Activated CD4-positive, alpha-beta T cell treated with anti-CD3 and anti-CD28 coated beads, Interleukin-2, amount 10 ng/mL, durations not matched to agents 7 days and 5 days (primary cell): ENCODE measurements around the gene MEGF11. TPM values are rescaled to one million over a fixed set of nuclear protein-coding genes. Genes with fewer than 3 reads are reported as not detected.

Source experiments
- CTCF ChIA-PET: fragments of 350-600 bp; sonication (Branson Sonifier 250); formaldehyde crosslinking; loops from one replicate; lab custom pipeline; 2021; ENCODE audit warnings: antibody characterized with exemption; lab: Charles Lee
- POLR2A ChIA-PET: fragments of 350-600 bp; sonication (Branson Sonifier 250); formaldehyde crosslinking; loops from one replicate; lab custom pipeline; 2021; ENCODE audit warnings: antibody characterized with exemption; lab: Charles Lee
- DNase-seq: peaks from one replicate; pipeline ENCODE4 v3.0.0-alpha.2; 2020
- H3K27ac Mint-ChIP-seq: one replicate; pipeline ENCODE4 v1.8.0; 2021; ENCODE audit warnings: mild to moderate bottlenecking, moderate library complexity, mixed read lengths
- H3K27me3 Mint-ChIP-seq: one replicate; pipeline ENCODE4 v1.8.0; 2021; ENCODE audit warnings: mixed read lengths
- H3K36me3 Mint-ChIP-seq: one replicate; pipeline ENCODE4 v1.8.0; 2021; ENCODE audit warnings: low read depth, mixed read lengths
- H3K4me1 Mint-ChIP-seq: one replicate; pipeline ENCODE4 v1.8.0; 2021; ENCODE audit warnings: mixed read lengths
- H3K4me3 Mint-ChIP-seq: one replicate; pipeline ENCODE4 v1.8.0; 2021; ENCODE audit warnings: mild to moderate bottlenecking, moderate library complexity, mixed read lengths
- H3K9me3 Mint-ChIP-seq: one replicate; pipeline ENCODE4 v1.8.0; 2021; ENCODE audit warnings: mixed read lengths
- total RNA-seq, 2 experiments: library from RNA; stranded (reverse); gene quantifications; one replicate each; pipeline ENCODE4 v1.2.3, GENCODE V29; 2021

The MEGF11 gene
- total RNA-seq, 2 experiments from 2014 or later = not detected

DNA sequence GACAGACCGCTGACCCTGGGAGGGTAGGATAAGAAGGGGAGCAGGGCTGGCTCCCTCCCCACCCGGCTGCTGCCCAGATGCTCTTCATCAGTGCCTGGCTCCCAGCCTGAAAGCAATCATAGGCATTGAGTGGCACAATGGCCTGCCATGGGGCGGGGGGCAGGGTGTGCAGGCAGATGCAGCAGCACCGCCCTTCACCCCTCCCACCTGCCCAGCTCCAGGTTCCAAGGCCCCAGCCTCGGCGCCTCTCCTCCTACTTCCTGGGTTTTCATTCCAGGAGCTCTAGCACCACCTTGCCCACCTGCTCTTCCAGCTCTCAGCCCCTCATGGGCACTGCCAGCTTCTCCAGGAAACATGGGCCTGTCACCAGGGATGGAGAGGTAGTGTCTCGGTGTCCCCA, 101.7 kb downstream of the MEGF11 start:
- DNase-seq = no peak
- no peaks in the 10 kb centered on the region for H3K9me3 Mint-ChIP-seq
- no peak overlapping the region for H3K27ac Mint-ChIP-seq
- no peaks in the 10 kb centered on the region for H3K36me3 Mint-ChIP-seq
- H3K4me1 Mint-ChIP-seq = no peaks in the 10 kb centered on the region
- no peak overlapping the region for H3K4me3 Mint-ChIP-seq
- H3K27me3 Mint-ChIP-seq = peaks cover 3% of the 10 kb centered on the region
- ChIA-PET CTCF (no interaction called here), POLR2A (no interaction called here)

DNA sequence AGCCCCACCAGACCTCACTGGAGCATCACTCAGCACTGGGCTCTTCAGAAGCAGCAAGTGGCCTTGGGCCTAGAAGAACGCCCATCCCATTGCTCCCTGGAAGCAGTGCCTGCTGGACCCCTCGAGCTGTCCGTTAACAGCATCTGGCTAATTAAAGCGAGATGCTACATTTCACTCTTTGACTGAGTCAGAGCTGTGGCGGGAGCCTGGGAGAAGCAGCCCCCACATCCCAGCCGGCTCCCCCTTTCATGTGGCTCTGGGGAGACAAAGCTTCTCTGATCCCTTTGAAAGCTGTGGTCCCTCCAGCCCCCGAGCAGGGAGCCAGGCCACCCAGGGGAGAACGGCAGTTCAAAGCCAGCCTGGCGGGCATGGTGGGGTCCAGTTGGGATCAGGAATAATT, 103.7 kb downstream of the MEGF11 start:
- no peaks in the 10 kb centered on the region for H3K4me1 Mint-ChIP-seq
- no peak overlapping the region for H3K27ac Mint-ChIP-seq
- H3K27me3 Mint-ChIP-seq = peaks cover 6% of the 10 kb centered on the region
- CTCF ChIA-PET = no interaction called here
- H3K4me3 Mint-ChIP-seq = no peak overlapping the region
- POLR2A ChIA-PET = no interaction called here
- no peaks in the 10 kb centered on the region for H3K36me3 Mint-ChIP-seq
- H3K9me3 Mint-ChIP-seq = no peaks in the 10 kb centered on the region
- no peak for DNase-seq

DNA sequence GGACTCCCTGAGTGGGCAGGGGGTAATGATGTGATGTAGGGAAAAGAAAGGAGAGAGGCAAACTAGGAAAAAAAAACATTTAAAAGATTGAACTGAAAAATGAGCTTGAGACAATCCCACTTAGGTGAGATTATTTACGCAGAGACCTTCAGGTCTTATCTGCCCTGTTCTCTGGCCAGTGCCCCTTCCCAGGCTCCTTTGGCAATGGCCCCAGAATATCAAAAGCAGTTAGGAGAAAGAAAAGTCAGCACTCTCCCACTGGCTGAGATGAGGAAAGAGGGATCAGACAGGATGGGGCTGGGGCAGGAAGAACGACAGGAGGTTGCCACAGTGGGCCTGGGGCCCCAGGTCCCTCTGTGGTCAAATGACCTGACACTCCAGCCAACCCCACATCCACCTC, 105.4 kb downstream of the MEGF11 start:
- Mint-ChIP-seq H3K27me3 (peaks cover 6% of the 10 kb centered on the region), H3K36me3 (no peaks in the 10 kb centered on the region)
- CTCF ChIA-PET = no interaction called here

DNA sequence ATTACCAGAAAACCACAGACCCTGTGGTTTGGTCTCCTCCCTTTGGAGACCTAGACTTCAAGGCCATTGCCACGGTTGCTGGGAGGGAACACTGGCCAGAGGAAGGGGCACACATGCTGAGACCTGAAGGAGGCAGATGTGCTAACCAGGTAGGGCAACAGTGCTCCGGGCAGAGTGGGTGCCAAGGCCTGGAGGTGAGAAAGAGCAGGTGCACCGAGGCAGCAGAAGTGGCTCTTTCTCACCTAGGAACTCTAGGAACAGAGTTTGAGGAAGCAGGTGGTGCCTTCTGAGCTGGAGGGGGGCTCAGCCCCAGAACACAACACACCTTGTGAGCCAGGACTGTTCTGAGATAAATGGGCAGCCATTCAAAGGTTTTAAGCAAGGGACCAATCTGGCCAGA, 106.1 kb downstream of the MEGF11 start:
- Mint-ChIP-seq H3K27me3 (peaks cover 6% of the 10 kb centered on the region), H3K4me3 (no peak overlapping the region), H3K9me3 (no peaks in the 10 kb centered on the region), H3K36me3 (no peaks in the 10 kb centered on the region), H3K27ac (no peak overlapping the region), H3K4me1 (no peaks in the 10 kb centered on the region)
- no peak for DNase-seq
- POLR2A ChIA-PET = no interaction called here
- CTCF ChIA-PET = no interaction called here

More for the DNA sequence above, 105.4 kb downstream of the MEGF11 start:
- Mint-ChIP-seq H3K27ac (no peak overlapping the region), H3K4me1 (no peaks in the 10 kb centered on the region), H3K9me3 (no peaks in the 10 kb centered on the region), H3K4me3 (no peak overlapping the region)
- DNase-seq = no peak
- POLR2A ChIA-PET = no interaction called here

DNA sequence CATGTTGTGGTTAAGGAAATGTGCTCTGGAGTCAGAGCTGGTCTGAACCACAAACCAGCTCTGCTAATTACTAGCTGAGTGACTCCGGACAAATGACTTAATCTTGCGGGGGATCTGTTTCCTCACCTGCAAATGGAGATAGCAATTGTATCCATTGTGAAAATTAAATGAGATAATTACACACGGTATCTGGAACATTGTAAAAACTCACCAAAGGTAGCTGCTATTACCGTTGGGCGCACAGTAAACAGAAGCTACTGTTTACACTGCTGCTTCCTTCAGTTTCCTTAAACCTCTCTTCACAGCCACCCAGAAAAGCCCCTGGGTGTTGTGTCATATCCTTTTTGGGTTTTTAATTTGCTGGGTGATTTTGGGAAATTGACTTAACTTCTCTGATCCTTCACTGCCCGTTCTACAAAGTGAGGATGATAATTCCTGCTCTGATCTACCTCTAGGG, 107.8 kb downstream of the MEGF11 start:
- no peak for DNase-seq
- POLR2A ChIA-PET = interaction anchor here (0.6 kb wide), 2 partner anchors 50 to 208 kb away, joined by 5 to 6 read pairs; no protein-coding TSS in a partner anchor
- CTCF ChIA-PET = interaction anchor here (0.7 to 0.8 kb wide), 2 partner anchors 12 to 21 kb away, joined by 3 to 4 read pairs; no protein-coding TSS in a partner anchor
- Mint-ChIP-seq H3K4me1 (no peaks in the 10 kb centered on the region), H3K27me3 (peaks cover 3% of the 10 kb centered on the region), H3K36me3 (no peaks in the 10 kb centered on the region), H3K9me3 (no peaks in the 10 kb centered on the region), H3K27ac (no peak overlapping the region), H3K4me3 (no peak overlapping the region)

DNA sequence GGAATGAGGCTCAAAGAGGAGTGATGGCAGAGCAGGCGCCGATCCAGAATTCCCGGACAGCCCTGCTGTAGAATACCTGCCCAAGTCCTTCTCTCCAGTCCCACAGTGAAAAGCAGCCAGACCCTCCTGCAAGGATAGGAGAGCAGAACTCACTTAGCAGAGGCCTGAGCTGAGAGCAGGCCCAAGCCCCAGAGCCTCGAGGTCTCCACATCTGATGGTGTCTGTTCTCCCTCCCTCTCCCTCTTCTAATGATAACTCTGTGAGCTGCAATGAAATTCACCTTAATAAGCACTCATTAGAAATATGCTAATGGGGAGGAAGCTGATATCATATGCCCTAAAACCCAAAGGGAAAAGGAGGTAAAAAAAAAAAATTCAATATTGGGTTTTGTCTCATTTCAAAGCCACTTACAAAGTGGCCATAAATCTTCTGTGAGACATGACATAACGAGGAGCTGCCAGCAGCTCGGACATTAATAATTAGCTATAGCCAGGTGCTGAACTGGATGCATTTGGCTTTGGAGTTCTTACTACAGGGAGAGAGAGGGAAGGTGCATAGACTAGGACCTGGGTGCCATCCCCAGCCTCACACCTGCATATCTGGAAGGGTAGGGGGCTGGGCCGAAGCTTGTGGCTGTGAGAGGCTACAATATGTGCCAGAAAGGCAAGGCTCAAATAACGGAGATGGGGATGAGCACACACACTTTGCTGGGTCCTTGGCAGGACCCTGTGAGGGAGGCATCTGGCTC, 108.4 kb downstream of the MEGF11 start:
- H3K9me3 Mint-ChIP-seq = no peaks in the 10 kb centered on the region
- no peak for DNase-seq
- H3K4me3 Mint-ChIP-seq = no peak overlapping the region
- no peak overlapping the region for H3K27ac Mint-ChIP-seq
- H3K36me3 Mint-ChIP-seq = no peaks in the 10 kb centered on the region
- peaks cover 3% of the 10 kb centered on the region for H3K27me3 Mint-ChIP-seq
- ChIA-PET POLR2A (interaction anchor here (0.6 kb wide), 2 partner anchors 49 to 207 kb away, joined by 5 to 6 read pairs; no protein-coding TSS in a partner anchor), CTCF (interaction anchor here (0.7 to 0.8 kb wide), 2 partner anchors 13 to 21 kb away, joined by 3 to 4 read pairs; no protein-coding TSS in a partner anchor)
- no peaks in the 10 kb centered on the region for H3K4me1 Mint-ChIP-seq

DNA sequence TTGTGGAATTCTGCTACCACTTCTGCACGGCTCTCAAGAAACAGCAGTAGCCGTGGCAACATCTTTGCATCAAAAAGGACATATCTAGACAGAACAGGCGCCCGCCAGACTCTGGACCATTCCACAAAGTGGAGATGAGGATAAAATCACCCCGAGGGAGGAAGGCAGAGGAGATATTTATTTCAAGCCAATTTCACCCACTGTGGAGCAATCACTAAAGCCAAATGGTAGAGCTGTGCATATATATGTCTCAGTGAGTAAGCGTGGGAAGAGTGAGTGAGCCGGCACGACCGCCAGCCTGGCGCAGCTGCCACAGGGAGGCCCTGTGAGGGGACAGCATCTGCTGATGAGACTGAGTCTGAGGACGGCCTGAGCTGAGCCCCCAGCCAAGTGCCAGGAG, 111.3 kb downstream of the MEGF11 start:
- peaks cover 3% of the 10 kb centered on the region for H3K27me3 Mint-ChIP-seq
- ChIA-PET CTCF (no interaction called here), POLR2A (no interaction called here)
- no peaks in the 10 kb centered on the region for H3K9me3 Mint-ChIP-seq
- H3K4me1 Mint-ChIP-seq = no peaks in the 10 kb centered on the region
- H3K36me3 Mint-ChIP-seq = no peaks in the 10 kb centered on the region
- no peak overlapping the region for H3K4me3 Mint-ChIP-seq
- H3K27ac Mint-ChIP-seq = no peak overlapping the region
- no peak for DNase-seq

DNA sequence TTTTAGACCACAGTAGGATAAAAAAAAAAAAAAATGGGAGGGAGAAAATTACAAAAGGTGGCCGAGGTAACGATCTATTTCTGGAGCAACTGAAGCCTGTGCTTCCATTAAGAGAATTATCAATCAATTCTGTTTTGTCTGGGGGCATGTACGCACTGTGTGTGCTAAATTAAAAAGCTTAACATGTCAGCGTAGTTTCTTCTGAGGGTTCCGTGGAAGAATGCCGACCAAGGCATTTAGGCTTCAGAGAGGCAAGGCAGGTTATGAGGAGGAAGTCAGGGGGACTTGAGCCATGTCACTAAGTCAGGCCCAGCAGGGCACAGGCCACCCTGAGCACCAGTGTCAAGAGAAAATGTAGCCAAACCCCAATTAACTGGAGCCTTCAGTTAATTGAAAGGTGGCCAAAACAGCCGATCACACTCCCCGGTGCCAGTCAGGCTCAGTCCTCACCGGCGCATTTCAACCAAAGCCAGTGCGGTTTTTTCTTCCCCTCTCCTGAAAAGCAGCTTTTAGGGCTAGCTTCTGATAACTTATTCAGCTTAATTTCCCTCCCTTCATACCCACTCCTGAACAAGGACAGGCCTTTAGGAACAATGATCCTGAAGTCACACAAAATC, 113.9 kb downstream of the MEGF11 start:
- Mint-ChIP-seq H3K27me3 (no peaks in the 10 kb centered on the region), H3K4me3 (no peak overlapping the region), H3K27ac (no peak overlapping the region), H3K9me3 (no peaks in the 10 kb centered on the region), H3K4me1 (peaks cover 12% of the 10 kb centered on the region), H3K36me3 (no peaks in the 10 kb centered on the region)
- DNase-seq = no peak
- ChIA-PET CTCF (no interaction called here), POLR2A (no interaction called here)

DNA sequence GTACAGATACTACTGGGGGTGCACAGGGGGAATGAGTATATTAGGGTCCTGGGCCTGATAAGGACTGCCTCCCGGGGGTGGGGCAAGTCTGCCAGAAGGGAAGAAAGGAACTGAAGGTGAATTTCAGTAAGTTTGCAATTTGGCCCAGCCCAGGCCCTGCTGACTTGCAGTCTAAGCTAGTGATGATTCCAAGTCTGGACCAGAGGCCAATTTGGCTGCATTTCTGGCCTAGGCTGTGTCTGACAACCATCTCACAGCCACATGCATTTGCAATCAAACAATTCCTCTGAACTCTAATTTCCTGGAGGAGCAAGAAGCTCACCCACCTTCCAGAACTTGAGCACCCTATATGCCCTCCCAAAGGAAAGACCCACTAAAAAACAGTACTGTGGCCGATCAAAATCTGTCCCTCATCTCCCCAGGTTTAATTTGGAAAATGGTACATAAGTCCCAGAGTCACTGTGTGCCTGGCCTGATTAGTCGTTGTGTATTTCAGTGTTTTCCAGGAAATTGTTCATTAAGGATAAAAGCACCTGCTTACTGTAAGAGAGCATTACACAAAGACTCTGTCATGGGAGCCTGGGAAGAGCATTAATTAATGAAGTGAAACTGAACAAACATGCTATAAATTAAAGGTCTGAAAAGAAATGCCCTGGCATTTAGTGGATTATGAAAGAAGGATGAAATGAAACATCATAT, 114.5 kb downstream of the MEGF11 start:
- no peak for DNase-seq
- H3K27ac Mint-ChIP-seq = no peak overlapping the region
- H3K9me3 Mint-ChIP-seq = no peaks in the 10 kb centered on the region
- ChIA-PET POLR2A (no interaction called here), CTCF (no interaction called here)
- H3K4me3 Mint-ChIP-seq = no peak overlapping the region
- H3K27me3 Mint-ChIP-seq = no peaks in the 10 kb centered on the region
- H3K36me3 Mint-ChIP-seq = no peaks in the 10 kb centered on the region
- peaks cover 12% of the 10 kb centered on the region for H3K4me1 Mint-ChIP-seq

DNA sequence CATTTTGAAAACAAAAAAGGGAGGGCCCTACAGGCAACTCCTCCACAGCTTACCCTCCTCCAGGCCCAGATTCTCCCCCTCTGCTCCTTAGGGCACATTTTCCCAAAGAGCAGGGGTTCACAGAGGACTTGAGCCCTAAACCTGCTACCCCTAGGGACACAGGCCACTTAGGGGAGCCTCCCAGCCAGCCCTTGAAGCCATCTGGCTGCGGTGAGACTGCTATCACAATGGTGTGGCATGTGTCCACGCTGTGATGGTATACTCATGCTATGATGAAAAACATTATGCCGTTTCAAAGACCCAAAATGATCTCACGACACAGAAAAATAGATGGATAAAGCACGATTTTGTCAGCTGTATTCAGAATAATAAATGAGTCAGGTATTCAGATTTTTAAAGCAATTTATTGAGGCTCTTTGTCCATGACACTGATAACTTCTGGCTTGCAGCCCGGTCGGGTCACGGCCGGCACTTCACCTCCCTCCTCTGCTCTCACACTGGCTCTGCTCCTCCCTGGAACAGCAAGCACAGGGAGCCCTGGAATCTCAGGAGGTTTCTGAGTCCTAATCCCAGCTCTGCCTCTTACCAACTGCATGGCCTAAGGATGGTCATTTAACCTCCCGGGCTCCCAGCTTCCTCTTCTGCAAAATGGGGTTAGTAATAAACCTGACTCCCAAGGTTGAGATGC, 115.3 kb downstream of the MEGF11 start:
- CTCF ChIA-PET = no interaction called here
- H3K9me3 Mint-ChIP-seq = no peaks in the 10 kb centered on the region

DNA sequence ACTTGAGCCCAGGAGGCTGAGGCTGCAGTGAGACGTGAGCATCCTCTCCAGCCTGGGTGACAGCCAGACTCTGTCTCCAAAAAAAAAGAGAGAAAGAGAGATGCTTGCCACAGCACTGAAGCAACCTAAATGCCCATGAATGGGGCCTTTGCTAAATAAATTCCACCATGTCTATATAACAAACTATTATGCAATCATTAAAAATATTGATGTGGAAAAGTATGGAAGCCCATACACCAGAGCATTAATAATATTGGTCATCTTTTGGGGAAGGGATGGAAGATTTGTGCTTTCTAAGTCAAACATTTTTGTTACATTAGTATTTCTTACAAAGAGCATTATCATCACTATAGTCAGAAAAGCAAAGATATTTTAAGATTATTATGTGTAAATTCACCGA, 116.6 kb downstream of the MEGF11 start:
- CTCF ChIA-PET = interaction anchor here (0.6 kb wide), 1 partner anchor 8 kb away, joined by 3 read pairs; no protein-coding TSS in a partner anchor
- no peaks in the 10 kb centered on the region for H3K27me3 Mint-ChIP-seq

More for the DNA sequence above, 115.3 kb downstream of the MEGF11 start:
- H3K36me3 Mint-ChIP-seq = no peaks in the 10 kb centered on the region
- POLR2A ChIA-PET = no interaction called here
- no peaks in the 10 kb centered on the region for H3K27me3 Mint-ChIP-seq
- H3K27ac Mint-ChIP-seq = no peak overlapping the region
- no peak overlapping the region for H3K4me3 Mint-ChIP-seq
- H3K4me1 Mint-ChIP-seq = peaks cover 12% of the 10 kb centered on the region
- no peak for DNase-seq

DNA sequence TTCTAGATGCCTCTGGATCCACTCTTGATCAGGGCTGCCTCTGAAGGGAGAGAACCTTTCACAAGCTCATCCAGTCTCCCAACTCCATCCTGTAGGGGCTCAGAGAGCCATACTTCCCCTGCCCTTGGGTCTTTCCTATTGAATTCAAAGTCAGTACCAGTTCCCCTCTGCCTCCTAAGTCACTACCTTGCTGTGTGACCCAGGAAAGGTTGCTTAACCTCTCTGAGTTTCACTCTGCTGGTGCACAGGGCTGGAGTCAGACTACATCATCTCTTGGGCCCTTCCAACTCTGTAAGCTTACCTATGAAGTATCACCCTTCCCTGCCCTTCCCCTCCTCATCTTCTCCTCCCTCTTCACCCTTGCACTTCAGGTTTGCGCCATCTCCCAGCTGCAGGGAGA, 117.9 kb downstream of the MEGF11 start:
- Mint-ChIP-seq H3K9me3 (no peaks in the 10 kb centered on the region), H3K4me1 (peaks cover 12% of the 10 kb centered on the region), H3K27me3 (no peaks in the 10 kb centered on the region), H3K36me3 (no peaks in the 10 kb centered on the region), H3K27ac (no peak overlapping the region), H3K4me3 (no peak overlapping the region)
- DNase-seq = no peak
- ChIA-PET POLR2A (interaction anchor here (0.5 kb wide), 1 partner anchor 438 kb away, joined by 7 read pairs; no protein-coding TSS in a partner anchor), CTCF (no interaction called here)

More for the DNA sequence above, 116.6 kb downstream of the MEGF11 start:
- peaks cover 12% of the 10 kb centered on the region for H3K4me1 Mint-ChIP-seq
- H3K9me3 Mint-ChIP-seq = no peaks in the 10 kb centered on the region
- H3K36me3 Mint-ChIP-seq = no peaks in the 10 kb centered on the region
- DNase-seq = no peak
- H3K27ac Mint-ChIP-seq = no peak overlapping the region
- no peak overlapping the region for H3K4me3 Mint-ChIP-seq
- POLR2A ChIA-PET = no interaction called here
